Activated CD4-positive, alpha-beta memory T cell treated with anti-CD3 and anti-CD28 coated beads, Interleukin-2, amount 10 ng/mL, durations not matched to agents 7 days and 5 days (primary cell): Measurements from ENCODE around the gene NEURL4. TPM values are rescaled to one million over a fixed set of nuclear protein-coding genes. Genes with fewer than 3 reads are reported as not detected.

Experiments used
- CTCF ChIA-PET: fragments of 350-600 bp; sonication (Branson Sonifier 250); formaldehyde crosslinking; loops from one replicate; lab custom pipeline; 2021; ENCODE audit warnings: antibody characterized with exemption, inconsistent platforms; lab: Charles Lee
- POLR2A ChIA-PET: fragments of 350-600 bp; sonication (Branson Sonifier 250); formaldehyde crosslinking; loops from one replicate; lab custom pipeline; 2021; ENCODE audit warnings: antibody characterized with exemption; lab: Charles Lee
- DNase-seq: peaks from one replicate; pipeline ENCODE4 v3.0.0-alpha.2; 2020
- H3K27ac Mint-ChIP-seq: one replicate; pipeline ENCODE4 v1.8.0; 2021; ENCODE audit warnings: mild to moderate bottlenecking, mixed read lengths
- H3K27me3 Mint-ChIP-seq: one replicate; pipeline ENCODE4 v1.8.0; 2021; ENCODE audit warnings: mixed read lengths
- H3K36me3 Mint-ChIP-seq: one replicate; pipeline ENCODE4 v1.8.0; 2021; ENCODE audit warnings: low read depth, mixed read lengths
- H3K4me1 Mint-ChIP-seq: one replicate; pipeline ENCODE4 v1.8.0; 2021; ENCODE audit warnings: mixed read lengths
- H3K4me3 Mint-ChIP-seq: one replicate; pipeline ENCODE4 v1.8.0; 2021; ENCODE audit warnings: mild to moderate bottlenecking, mixed read lengths
- H3K9me3 Mint-ChIP-seq: one replicate; pipeline ENCODE4 v1.8.0; 2021; ENCODE audit warnings: mixed read lengths
- total RNA-seq, 2 experiments: library from RNA; stranded (reverse); gene quantifications; one replicate each; pipeline ENCODE4 v1.2.3, GENCODE V29; 2021

Gene NEURL4
- total RNA-seq, 2 experiments from 2014 or later: 28.4 to 31.2 TPM

GRCh38 chr17:7318121-7318860 is 10.8 kb downstream of the NEURL4 start:
- H3K9me3 Mint-ChIP-seq: no peaks in the 10 kb centered on the region
- POLR2A ChIA-PET: interaction anchor here (1.5 to 11.2 kb wide), 4 partner anchors 10 to 369 kb away, joined by 4 to 109 read pairs (median 8); partner anchors contain the start of genes ACAP1, NEURL4 and TP53
- CTCF ChIA-PET: interaction anchor here (6.0 kb wide), 1 partner anchor 10 kb away, joined by 39 read pairs; the partner anchor contains the start of gene NEURL4
- H3K27me3 Mint-ChIP-seq: no peaks in the 10 kb centered on the region
- H3K4me3 Mint-ChIP-seq: no peak overlapping the region
- peaks cover 41% of the 10 kb centered on the region for H3K36me3 Mint-ChIP-seq
- DNase-seq: no peak
- H3K27ac Mint-ChIP-seq: no peak overlapping the region
- H3K4me1 Mint-ChIP-seq: peaks cover 26% of the 10 kb centered on the region

GRCh38 chr17:7317161-7317803 is 11.9 kb downstream of the NEURL4 start:
- H3K4me3 Mint-ChIP-seq: peak overlapping the region; percentile 35
- DNase-seq: no peak
- H3K27ac Mint-ChIP-seq: no peak overlapping the region
- H3K27me3 Mint-ChIP-seq: no peaks in the 10 kb centered on the region
- peaks cover 37% of the 10 kb centered on the region for H3K4me1 Mint-ChIP-seq
- POLR2A ChIA-PET: interaction anchor here (1.5 to 11.2 kb wide), 4 partner anchors 9 to 370 kb away, joined by 4 to 109 read pairs (median 8); partner anchors contain the start of genes ACAP1, NEURL4 and TP53
- CTCF ChIA-PET: interaction anchor here (6.0 kb wide), 1 partner anchor 11 kb away, joined by 39 read pairs; the partner anchor contains the start of gene NEURL4
- peaks cover 51% of the 10 kb centered on the region for H3K36me3 Mint-ChIP-seq
- H3K9me3 Mint-ChIP-seq: no peaks in the 10 kb centered on the region

- Mint-ChIP-seq H3K4me3 (peak overlapping the region; percentile 93), H3K27ac (peak overlapping the region; percentile 91), H3K36me3 (peaks cover 49% of the 10 kb centered on the region), H3K27me3 (no peaks in the 10 kb centered on the region), H3K4me1 (peaks cover 50% of the 10 kb centered on the region), H3K9me3 (no peaks in the 10 kb centered on the region)
- ChIA-PET POLR2A (interaction anchor here (0.7 to 11.2 kb wide), 10 partner anchors 8 to 268 kb away, joined by 3 to 109 read pairs (median 4); partner anchors contain the start of genes ACAP1, CTDNEP1, ELP5 and KCTD11), CTCF (interaction anchor here (1.2 to 6.0 kb wide), 5 partner anchors 9 to 36 kb away, joined by 3 to 39 read pairs (median 4); partner anchors contain the start of genes ACAP1 and NEURL4)
- no peak for DNase-seq
These were observed 13.4 kb downstream of the NEURL4 start for GRCh38 chr17:7315570-7316235.

- H3K27me3 Mint-ChIP-seq: no peaks in the 10 kb centered on the region
- POLR2A ChIA-PET: interaction anchor here (0.6 to 11.2 kb wide), 16 partner anchors 9 to 372 kb away, joined by 3 to 109 read pairs (median 4); partner anchors contain the start of genes ACAP1, CTDNEP1, ELP5 and KCTD11
- CTCF ChIA-PET: interaction anchor here (0.7 to 6.0 kb wide), 6 partner anchors 10 to 40 kb away, joined by 3 to 39 read pairs (median 4); partner anchors contain the start of genes ACAP1, NEURL4 and TMEM95
- peaks cover 56% of the 10 kb centered on the region for H3K36me3 Mint-ChIP-seq
- DNase-seq: peak; percentile 95
- H3K27ac Mint-ChIP-seq: peak within 1 kb of the TSS; percentile 91
- peaks cover 58% of the 10 kb centered on the region for H3K4me1 Mint-ChIP-seq
- no peaks in the 10 kb centered on the region for H3K9me3 Mint-ChIP-seq
- H3K4me3 Mint-ChIP-seq: peak within 1 kb of the TSS; percentile 93
These were observed 14.2 kb downstream of the NEURL4 start, which contains the start of gene GPS2 for GRCh38 chr17:7314719-7315569. GPS2 (minus strand) TSS chr17:7315360; CDS start chr17:7315052, 308 bp downstream.

GRCh38 chr17:7313890-7314718 is 15.0 kb downstream of the NEURL4 start:
- H3K36me3 Mint-ChIP-seq: peaks cover 65% of the 10 kb centered on the region

GRCh38 chr17:7313088-7313889 is 15.8 kb downstream of the NEURL4 start:
- Mint-ChIP-seq H3K9me3 (no peaks in the 10 kb centered on the region), H3K27ac (peak overlapping the region; percentile 79), H3K4me1 (peaks cover 70% of the 10 kb centered on the region), H3K4me3 (peak overlapping the region; percentile 80), H3K27me3 (no peaks in the 10 kb centered on the region), H3K36me3 (peaks cover 68% of the 10 kb centered on the region)
- CTCF ChIA-PET: interaction anchor here (0.7 to 6.0 kb wide), 8 partner anchors 8 to 267 kb away, joined by 3 to 39 read pairs (median 4); partner anchors contain the start of genes ACAP1 and NEURL4
- POLR2A ChIA-PET: interaction anchor here (1.0 to 11.2 kb wide), 10 partner anchors 13 to 374 kb away, joined by 3 to 109 read pairs (median 8); partner anchors contain the start of genes ACAP1, GABARAP, KCTD11 and NEURL4
- no peak for DNase-seq

More at GRCh38 chr17:7313890-7314718, 15.0 kb downstream of the NEURL4 start:
- POLR2A ChIA-PET: interaction anchor here (0.6 to 11.2 kb wide), 16 partner anchors 8 to 373 kb away, joined by 3 to 109 read pairs (median 4); partner anchors contain the start of genes ACAP1, GABARAP, KCTD11 and NEURL4
- peak overlapping the region; percentile 80 for H3K4me3 Mint-ChIP-seq
- no peak for DNase-seq
- H3K9me3 Mint-ChIP-seq: no peaks in the 10 kb centered on the region
- H3K27ac Mint-ChIP-seq: peak overlapping the region; percentile 79
- CTCF ChIA-PET: interaction anchor here (0.7 to 6.0 kb wide), 8 partner anchors 8 to 268 kb away, joined by 3 to 39 read pairs (median 4); partner anchors contain the start of genes ACAP1, NEURL4 and TMEM95
- H3K27me3 Mint-ChIP-seq: no peaks in the 10 kb centered on the region
- peaks cover 66% of the 10 kb centered on the region for H3K4me1 Mint-ChIP-seq

- Mint-ChIP-seq H3K27me3 (no peaks in the 10 kb centered on the region), H3K36me3 (peaks cover 64% of the 10 kb centered on the region), H3K27ac (peak overlapping the region; percentile 79), H3K9me3 (no peaks in the 10 kb centered on the region), H3K4me1 (peaks cover 70% of the 10 kb centered on the region), H3K4me3 (peak overlapping the region; percentile 30)
- POLR2A ChIA-PET: interaction anchor here (1.2 to 11.2 kb wide), 8 partner anchors 17 to 374 kb away, joined by 4 to 109 read pairs (median 18); partner anchors contain the start of genes ACAP1, GABARAP, KCTD11 and NEURL4
- CTCF ChIA-PET: interaction anchor here (0.7 to 6.0 kb wide), 6 partner anchors 9 to 24 kb away, joined by 3 to 39 read pairs (median 4); partner anchors contain the start of genes ACAP1 and NEURL4
- DNase-seq: no peak
These were observed 16.6 kb downstream of the NEURL4 start for GRCh38 chr17:7312432-7313087.

- ChIA-PET POLR2A (interaction anchor here (4.7 to 11.2 kb wide), 2 partner anchors 19 to 24 kb away, joined by 27 to 109 read pairs; partner anchors contain the start of genes ACAP1 and NEURL4), CTCF (no interaction called here)
- H3K36me3 Mint-ChIP-seq: peaks cover 64% of the 10 kb centered on the region
- H3K4me1 Mint-ChIP-seq: peaks cover 73% of the 10 kb centered on the region
- peak overlapping the region; percentile 45 for H3K27ac Mint-ChIP-seq
- DNase-seq: no peak
- H3K4me3 Mint-ChIP-seq: no peak overlapping the region
- H3K9me3 Mint-ChIP-seq: no peaks in the 10 kb centered on the region
- H3K27me3 Mint-ChIP-seq: no peaks in the 10 kb centered on the region
These were observed 17.9 kb downstream of the NEURL4 start for GRCh38 chr17:7311110-7311705.

GRCh38 chr17:7309628-7310027 is 19.5 kb downstream of the NEURL4 start:
- CTCF ChIA-PET: no interaction called here
- Mint-ChIP-seq H3K36me3 (peaks cover 62% of the 10 kb centered on the region), H3K27me3 (no peaks in the 10 kb centered on the region), H3K4me3 (peak overlapping the region; percentile 82), H3K9me3 (no peaks in the 10 kb centered on the region), H3K27ac (peak overlapping the region; percentile 94), H3K4me1 (peaks cover 65% of the 10 kb centered on the region)
- no peak for DNase-seq
- POLR2A ChIA-PET: interaction anchor here (0.6 to 11.2 kb wide), 11 partner anchors 11 to 378 kb away, joined by 3 to 109 read pairs (median 4); partner anchors contain the start of genes ACAP1, CTDNEP1, GABARAP and NEURL4
